HEK293 (cell line): ENCODE results near the gene GPR39.

Experiments used
- HOXD13 ChIP-seq: sonication (generic); formaldehyde crosslinking; IDR thresholded peaks from 2 replicates; pipeline ENCODE4 v1.8.0; 2022; ENCODE audit warnings: missing genetic modification reagents, borderline replicate concordance
- IKZF3 ChIP-seq: fragments of 450-650 bp; IDR thresholded peaks from 2 replicates; pipeline ENCODE4 v1.5.0; 2018; ENCODE audit warnings: missing biosample characterization, mild to moderate bottlenecking, missing genetic modification characterization, moderate library complexity
- KLF1 ChIP-seq: fragments of 450-650 bp; formaldehyde crosslinking; IDR thresholded peaks from 2 replicates; pipeline ENCODE4 v1.5.1; 2016; ENCODE audit warnings: missing biosample characterization, missing genetic modification characterization
- KLF8 ChIP-seq: fragments of 450-650 bp; formaldehyde crosslinking; IDR thresholded peaks from 2 replicates; pipeline ENCODE4 v1.5.1; 2016; ENCODE audit warnings: missing biosample characterization, missing genetic modification characterization
- REPIN1 ChIP-seq: fragments of 450-650 bp; formaldehyde crosslinking; IDR thresholded peaks from 2 replicates; pipeline ENCODE4 v1.5.1; 2017; ENCODE audit warnings: missing biosample characterization, missing genetic modification characterization, low read depth
- SCRT1 ChIP-seq: fragments of 450-650 bp; formaldehyde crosslinking; IDR thresholded peaks from 2 replicates; pipeline ENCODE4 v1.5.1; 2016; ENCODE audit warnings: missing biosample characterization, missing genetic modification characterization, borderline replicate concordance
- SCRT2 ChIP-seq: fragments of 450-650 bp; formaldehyde crosslinking; IDR thresholded peaks from 2 replicates; pipeline ENCODE4 v1.5.1; 2016; ENCODE audit warnings: missing biosample characterization, missing genetic modification characterization
- SP3 ChIP-seq: fragments of 450-650 bp; formaldehyde crosslinking; IDR thresholded peaks from 2 replicates; pipeline ENCODE4 v1.5.1; 2016; ENCODE audit warnings: missing biosample characterization, missing genetic modification characterization
- YY1 ChIP-seq: fragments of 450-650 bp; formaldehyde crosslinking; IDR thresholded peaks from 2 replicates; pipeline ENCODE4 v1.5.1; 2018; ENCODE audit warnings: missing biosample characterization, missing genetic modification characterization
- ZBTB1 ChIP-seq: fragments of 450-650 bp; formaldehyde crosslinking; IDR thresholded peaks from 2 replicates; pipeline ENCODE4 v1.5.1; 2016; ENCODE audit warnings: missing biosample characterization, missing genetic modification characterization
- ZBTB11 ChIP-seq: fragments of 450-650 bp; formaldehyde crosslinking; conservative IDR thresholded peaks from 2 replicates; pipeline ENCODE4 v1.5.1; 2016; ENCODE audit warnings: low read depth, missing biosample characterization, missing genetic modification characterization
- ZBTB20 ChIP-seq: fragments of 450-650 bp; formaldehyde crosslinking; IDR thresholded peaks from 2 replicates; pipeline ENCODE4 v1.5.1; 2016; ENCODE audit warnings: missing biosample characterization, missing genetic modification characterization
- ZBTB21 ChIP-seq: fragments of 450-650 bp; formaldehyde crosslinking; IDR thresholded peaks from 2 replicates; pipeline ENCODE4 v1.5.1; 2017; ENCODE audit warnings: missing biosample characterization, missing genetic modification characterization
- ZBTB49 ChIP-seq: fragments of 450-650 bp; formaldehyde crosslinking; IDR thresholded peaks from 2 replicates; pipeline ENCODE4 v1.5.1; 2016; ENCODE audit warnings: missing biosample characterization, missing genetic modification characterization, low read depth
- ZFHX2 ChIP-seq: fragments of 450-650 bp; formaldehyde crosslinking; conservative IDR thresholded peaks from 2 replicates; pipeline ENCODE4 v1.5.1; 2016; ENCODE audit warnings: missing biosample characterization, missing genetic modification characterization
- ZNF140 ChIP-seq: fragments of 450-650 bp; formaldehyde crosslinking; IDR thresholded peaks from 2 replicates; pipeline ENCODE4 v1.5.1; 2016; ENCODE audit warnings: missing biosample characterization, missing genetic modification characterization
- ZNF148 ChIP-seq: fragments of 450-650 bp; formaldehyde crosslinking; IDR thresholded peaks from 2 replicates; pipeline ENCODE4 v1.5.0; 2017; ENCODE audit warnings: missing biosample characterization, missing genetic modification characterization, borderline replicate concordance
- ZNF157 ChIP-seq: fragments of 450-650 bp; formaldehyde crosslinking; IDR thresholded peaks from 2 replicates; pipeline ENCODE4 v1.5.1; 2016; ENCODE audit warnings: missing biosample characterization, missing genetic modification characterization
- ZNF169 ChIP-seq: fragments of 450-650 bp; formaldehyde crosslinking; IDR thresholded peaks from 2 replicates; pipeline ENCODE4 v1.5.1; 2016; ENCODE audit warnings: missing biosample characterization, missing genetic modification characterization
- ZNF19 ChIP-seq: fragments of 450-650 bp; formaldehyde crosslinking; IDR thresholded peaks from 2 replicates; pipeline ENCODE4; 2016; ENCODE audit warnings: missing biosample characterization, missing genetic modification characterization, low read depth
- ZNF211 ChIP-seq: fragments of 450-650 bp; formaldehyde crosslinking; IDR thresholded peaks from 2 replicates; pipeline ENCODE4 v1.5.1; 2016; ENCODE audit warnings: low read depth, missing biosample characterization, missing genetic modification characterization
- ZNF223 ChIP-seq: fragments of 450-650 bp; formaldehyde crosslinking; IDR thresholded peaks from 2 replicates; pipeline ENCODE4 v1.5.1; 2016; ENCODE audit warnings: missing biosample characterization, missing genetic modification characterization
- ZNF239 ChIP-seq: fragments of 450-650 bp; formaldehyde crosslinking; IDR thresholded peaks from 2 replicates; pipeline ENCODE4 v1.5.1; 2016; ENCODE audit warnings: missing biosample characterization, missing genetic modification characterization
- ZNF354C ChIP-seq: fragments of 450-650 bp; formaldehyde crosslinking; IDR thresholded peaks from 2 replicates; pipeline ENCODE4 v1.5.1; 2016; ENCODE audit warnings: missing biosample characterization, missing genetic modification characterization, low read depth, borderline replicate concordance
- ZNF510 ChIP-seq: fragments of 450-650 bp; formaldehyde crosslinking; IDR thresholded peaks from 2 replicates; pipeline ENCODE4 v1.5.1; 2018; ENCODE audit warnings: mild to moderate bottlenecking, missing genetic modification characterization, missing biosample characterization; ENCODE audit not compliant: insufficient replicate concordance
- ZNF623 ChIP-seq: fragments of 450-650 bp; formaldehyde crosslinking; IDR thresholded peaks from 2 replicates; pipeline ENCODE4 v1.5.1; 2016; ENCODE audit warnings: missing biosample characterization, missing genetic modification characterization
- ZNF629 ChIP-seq: fragments of 450-650 bp; formaldehyde crosslinking; IDR thresholded peaks from 2 replicates; pipeline ENCODE4 v1.5.1; 2017; ENCODE audit warnings: missing biosample characterization, missing genetic modification characterization
- ZNF701 ChIP-seq: fragments of 450-650 bp; formaldehyde crosslinking; IDR thresholded peaks from 2 replicates; pipeline ENCODE4 v1.5.1; 2016; ENCODE audit warnings: missing biosample characterization, missing genetic modification characterization
- ZNF768 ChIP-seq: fragments of 450-650 bp; formaldehyde crosslinking; IDR thresholded peaks from 2 replicates; pipeline ENCODE4 v1.5.1; 2018; ENCODE audit warnings: missing biosample characterization, mild to moderate bottlenecking, missing genetic modification characterization
- ZNF791 ChIP-seq: fragments of 450-650 bp; formaldehyde crosslinking; IDR thresholded peaks from 2 replicates; pipeline ENCODE4 v1.5.1; 2016; ENCODE audit warnings: missing biosample characterization, missing genetic modification characterization
- ZSCAN30 ChIP-seq: fragments of 450-650 bp; IDR thresholded peaks from 2 replicates; pipeline ENCODE4 v1.5.1; 2018; ENCODE audit warnings: missing biosample characterization, mild to moderate bottlenecking, missing genetic modification characterization, moderate library complexity
- TF ChIP-seq, protein P1 (sequence below): fragments of 450-650 bp; IDR thresholded peaks from 2 replicates; pipeline ENCODE4 v1.5.1; 2018; ENCODE audit warnings: missing biosample characterization, mild to moderate bottlenecking, missing genetic modification characterization

GPR39 gene

GRCh38 chr2:132415915-132416722 is 486 bp upstream of the GPR39 start (continued):
- TF ChIP-seq ZBTB49 (tag by site-specific recombination) = no peak
- peak; percentile 85 for TF ChIP-seq ZBTB11 (tag by site-specific recombination)
- TF ChIP-seq SP3 (tag by site-specific recombination) = peak; percentile 63
- no peak for TF ChIP-seq ZNF354C
- TF ChIP-seq REPIN1 = no peak
- TF ChIP-seq, protein P1, sequence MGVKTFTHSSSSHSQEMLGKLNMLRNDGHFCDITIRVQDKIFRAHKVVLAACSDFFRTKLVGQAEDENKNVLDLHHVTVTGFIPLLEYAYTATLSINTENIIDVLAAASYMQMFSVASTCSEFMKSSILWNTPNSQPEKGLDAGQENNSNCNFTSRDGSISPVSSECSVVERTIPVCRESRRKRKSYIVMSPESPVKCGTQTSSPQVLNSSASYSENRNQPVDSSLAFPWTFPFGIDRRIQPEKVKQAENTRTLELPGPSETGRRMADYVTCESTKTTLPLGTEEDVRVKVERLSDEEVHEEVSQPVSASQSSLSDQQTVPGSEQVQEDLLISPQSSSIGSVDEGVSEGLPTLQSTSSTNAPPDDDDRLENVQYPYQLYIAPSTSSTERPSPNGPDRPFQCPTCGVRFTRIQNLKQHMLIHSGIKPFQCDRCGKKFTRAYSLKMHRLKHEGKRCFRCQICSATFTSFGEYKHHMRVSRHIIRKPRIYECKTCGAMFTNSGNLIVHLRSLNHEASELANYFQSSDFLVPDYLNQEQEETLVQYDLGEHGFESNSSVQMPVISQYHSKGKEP (tag by site-specific recombination) = no peak
- TF ChIP-seq ZNF140 (tag by site-specific recombination) = no peak
- no peak for TF ChIP-seq ZNF239 (tag by site-specific recombination)
- TF ChIP-seq KLF8 (tag by site-specific recombination) = no peak
- no peak for TF ChIP-seq ZNF157 (tag by site-specific recombination)
- no peak for TF ChIP-seq SCRT2
- no peak for TF ChIP-seq ZNF768 (tag by site-specific recombination)
- TF ChIP-seq ZNF223 (tag by site-specific recombination) = peak; percentile 19; the same call in 1 of the 2 replicates
- TF ChIP-seq ZNF169 = no peak
- no peak for TF ChIP-seq ZSCAN30 (tag by site-specific recombination)
- no peak for TF ChIP-seq ZNF19 (tag by site-specific recombination)
- TF ChIP-seq ZBTB1 (tag by site-specific recombination) = no peak
- TF ChIP-seq ZFHX2 (tag by site-specific recombination) = no peak
- TF ChIP-seq SCRT1 (tag by site-specific recombination) = no peak
- no peak for TF ChIP-seq ZNF629 (tag by site-specific recombination)
- no peak for TF ChIP-seq ZNF211 (tag by site-specific recombination)
- TF ChIP-seq ZNF791 (tag by site-specific recombination) = no peak
- TF ChIP-seq ZNF701 (tag by site-specific recombination) = no peak
- no peak for TF ChIP-seq ZNF510 (tag by site-specific recombination)
- no peak for TF ChIP-seq YY1 (tag by site-specific recombination)
- TF ChIP-seq IKZF3 (tag by site-specific recombination) = peak; percentile 55
- no peak for TF ChIP-seq ZNF623 (tag by site-specific recombination)
- peak; percentile 49; the same call in 1 of the 2 replicates for TF ChIP-seq ZBTB20 (tag by site-specific recombination)
- no peak for TF ChIP-seq ZNF148 (tag by site-specific recombination)
- no peak for TF ChIP-seq HOXD13 (CRISPR knock-in tag)
- peak; percentile 71 for TF ChIP-seq KLF1 (tag by site-specific recombination)
- TF ChIP-seq ZBTB21 = no peak
